Heart left ventricle (tissue), 16 donors: ENCODE data around the gene SMOC2. TPM values are rescaled to one million over a fixed set of nuclear protein-coding genes. Genes with fewer than 3 reads are reported as not detected.

Source experiments
- ATAC-seq, 4 donors: fragments of 200-7000 bp; cut with Tn5 transposase; one replicate each; pipeline ENCODE4 v1.9.1; 2020 to 2022; ENCODE audit warnings: moderate library complexity in 4 of 4, mild to moderate bottlenecking in 3 of 4, moderate number of reproducible peaks in 1 of 4
- DNase-seq, 5 donors: peaks; one replicate each; pipeline ENCODE4 v3.0.0-alpha.2; 2020
- H3K27ac ChIP-seq, 12 donors: fragments of 200-600 bp; sonication (generic) in 4 of 12; one replicate each; pipeline versions ENCODE4 v1.5.0 to v1.8.0; 2016 to 2022; ENCODE audit warnings: mild to moderate bottlenecking in 2 of 12
- H3K27me3 ChIP-seq, 9 donors: fragments of 200-600 bp; sonication (generic) in 2 of 9; one replicate each; pipeline versions ENCODE4 v1.5.1 to v1.8.0; 2016 to 2022; ENCODE audit warnings: mild to moderate bottlenecking in 3 of 9
- H3K36me3 ChIP-seq, 9 donors: fragments of 200-600 bp; sonication (generic) in 2 of 9; one replicate each; pipeline versions ENCODE4 v1.5.0 to v1.8.0; 2018 to 2022; ENCODE audit warnings: mild to moderate bottlenecking in 2 of 9
- H3K4me1 ChIP-seq, 12 donors: fragments of 200-600 bp; sonication (generic) in 4 of 12; one replicate each; pipeline versions ENCODE4 v1.5.0 to v1.8.0; 2016 to 2022; ENCODE audit warnings: mild to moderate bottlenecking in 3 of 12
- H3K4me3 ChIP-seq, 12 donors: fragments of 200-600 bp; sonication (generic) in 4 of 12; one replicate each; pipeline versions ENCODE4 v1.5.0 to v1.8.0; 2017 to 2022; ENCODE audit warnings: mild to moderate bottlenecking in 9 of 12, moderate library complexity in 4 of 12
- H3K9me3 ChIP-seq, 12 donors: fragments of 200-600 bp; sonication (generic) in 4 of 12; one replicate each; pipeline versions ENCODE4 v1.5.0 to v1.8.0; 2016 to 2022; ENCODE audit warnings: mild to moderate bottlenecking in 1 of 12
- POLR2A ChIP-seq, 2 donors: fragments of 450-650 bp; IDR thresholded peaks; one replicate each; pipeline ENCODE4 v1.6.1; 2017; ENCODE audit warnings: antibody characterized with exemption in 2 of 2, mild to moderate bottlenecking in 2 of 2, moderate library complexity in 2 of 2
- whole genome bisulfite sequencing, 4 donors: extraction: QIAGEN DNeasy Blood & Tissue Kit in 2 of 4; methylation state at CpG; one replicate each; pipeline versions ENCODE4 v1.1.5 to v1.1.7; 2013 to 2018; 5-methylcytosine and 5-hydroxymethylcytosine counted together
- intact Hi-C, 10 donors: fragments of 100-400 bp; cut with DNase I; formaldehyde crosslinking; loops; one replicate each; pipeline versions ENCODE4 v1.11.1 to v1.14.2; 2022
- polyA plus RNA-seq, 2 donors: library from polyadenylated mRNA; stranded (reverse); fragments of 200-250 nt; gene quantifications; one replicate each; pipeline ENCODE4 v1.2.3, GENCODE V29; 2013
- total RNA-seq, 9 donors: library from RNA; depleted of rRNA in 2 of 9; stranded (reverse); fragments of >200 nt in 2 of 9; fragmentation: NEBNext Ultra II Directional in 3 of 9; extraction: Animal tissue kit (Norgen Biotek cat#: 25700) in 3 of 9; gene quantifications; one replicate each; pipeline versions ENCODE4 v1.1.0 to v1.2.4, GENCODE V29; 2016 to 2023
- TF ChIP-seq, protein P1 (sequence below), 12 donors: fragments of 200-600 bp; sonication (generic) in 4 of 12; IDR thresholded peaks; one replicate each; pipeline versions ENCODE4 v1.5.0 to v1.8.0; 2018 to 2022; ENCODE audit warnings: antibody characterized with exemption in 12 of 12, mild to moderate bottlenecking in 5 of 12
- donor health status: ischemic (EF 13 %, LVEDD 7.1; RV severe dilation, severe dysfunction).
- donor health status: healthy with polysubstance abuse.
- donor health status: DM: no; HTN: yes; CAD: no.
- donor health status: DM: no; HTN: no; CAD: no.
- donor health status: ischemic (EF 25% LVEDD 6.9; RV normal size, moderate dysfunction).
- donor health status: ischemic (EF 25% LVEDD 5.7; RV mildly dilated, moderate dysfunction).
- donor health status: healthy.
- donor health status: DM: yes; HTN: yes; CAD: no.
- donor health status: ischemic (EF 35%, LVEDD 5.7; RV mildly dilated, moderate dysfunction).
- donor health status: nonischemic (EF 11% LVEDD 7.7; RV severe dilation, severe dysfunction).
- donor health status: DM: yes; HTN: yes; CAD: no.
- donor health status: PGD.
- donor health status: ischemic (EF 29% LVEDD 5.4; RV normal size, mild dysfunction).
- donor health status: nonischemic (EF 23%, LVEDD 6.1; RV moderate dilation, normal function).

The SMOC2 gene
- total and polyA plus RNA-seq, 11 donors = 5.9 to 44.2 (median 15.7) TPM

DNA sequence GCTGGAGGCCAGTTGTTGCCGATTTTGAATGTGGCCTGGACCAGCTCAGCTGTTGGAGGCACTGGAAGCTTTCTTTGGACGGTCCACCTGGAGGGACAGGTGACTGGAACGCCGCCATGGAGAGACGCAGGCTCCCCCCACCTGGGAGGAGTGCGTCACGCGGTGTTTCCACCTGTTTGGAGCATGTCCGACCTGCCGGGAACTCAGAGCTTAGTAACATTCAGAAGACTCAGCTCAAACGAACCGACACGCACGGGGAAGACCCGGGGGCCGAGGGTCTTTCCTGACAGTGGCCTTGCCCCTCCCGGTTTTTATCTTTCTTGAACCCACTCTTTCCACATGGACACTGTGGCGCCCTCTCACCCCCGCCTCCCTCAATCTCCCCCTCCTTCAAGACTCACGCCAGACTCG lies 141.6 kb downstream of the SMOC2 start:
- DNase-seq (no peak), ATAC-seq (no peak)
- H3K9me3 ChIP-seq = peaks cover 0 to 5% (median 0%) of the 10 kb centered on the region in 12 donors
- peaks cover 0 to 3% (median 0%) of the 10 kb centered on the region in 9 donors for H3K27me3 ChIP-seq
- TF ChIP-seq, protein P1, sequence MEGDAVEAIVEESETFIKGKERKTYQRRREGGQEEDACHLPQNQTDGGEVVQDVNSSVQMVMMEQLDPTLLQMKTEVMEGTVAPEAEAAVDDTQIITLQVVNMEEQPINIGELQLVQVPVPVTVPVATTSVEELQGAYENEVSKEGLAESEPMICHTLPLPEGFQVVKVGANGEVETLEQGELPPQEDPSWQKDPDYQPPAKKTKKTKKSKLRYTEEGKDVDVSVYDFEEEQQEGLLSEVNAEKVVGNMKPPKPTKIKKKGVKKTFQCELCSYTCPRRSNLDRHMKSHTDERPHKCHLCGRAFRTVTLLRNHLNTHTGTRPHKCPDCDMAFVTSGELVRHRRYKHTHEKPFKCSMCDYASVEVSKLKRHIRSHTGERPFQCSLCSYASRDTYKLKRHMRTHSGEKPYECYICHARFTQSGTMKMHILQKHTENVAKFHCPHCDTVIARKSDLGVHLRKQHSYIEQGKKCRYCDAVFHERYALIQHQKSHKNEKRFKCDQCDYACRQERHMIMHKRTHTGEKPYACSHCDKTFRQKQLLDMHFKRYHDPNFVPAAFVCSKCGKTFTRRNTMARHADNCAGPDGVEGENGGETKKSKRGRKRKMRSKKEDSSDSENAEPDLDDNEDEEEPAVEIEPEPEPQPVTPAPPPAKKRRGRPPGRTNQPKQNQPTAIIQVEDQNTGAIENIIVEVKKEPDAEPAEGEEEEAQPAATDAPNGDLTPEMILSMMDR (IDR thresholded peaks at IDR 0.05) = no peak
- TF ChIP-seq POLR2A (IDR thresholded peaks at IDR 0.05) = no peak
- H3K27ac ChIP-seq = no peak overlapping the region
- intact Hi-C loops = no loop called here
- H3K4me3 ChIP-seq = no peak overlapping the region
- WGBS, 4 donors = 87 to 88% (median 87%) methylated on average over 21 of the region's 21 CpGs
- H3K4me1 ChIP-seq = peaks cover 0 to 11% (median 0%) of the 10 kb centered on the region in 12 donors
- no peaks in the 10 kb centered on the region for H3K36me3 ChIP-seq

GRCh38 chr6:168583126-168583525 lies 142.1 kb downstream of the SMOC2 start:
- Histone ChIP-seq H3K27ac (no peak overlapping the region), H3K4me1 (peaks cover 0 to 6% (median 0%) of the 10 kb centered on the region in 12 donors), H3K36me3 (no peaks in the 10 kb centered on the region), H3K4me3 (no peak overlapping the region), H3K9me3 (peaks cover 0 to 5% (median 0%) of the 10 kb centered on the region in 12 donors), H3K27me3 (peaks cover 0 to 3% (median 0%) of the 10 kb centered on the region in 9 donors)
- no peak for TF ChIP-seq POLR2A (IDR thresholded peaks at IDR 0.05)
- TF ChIP-seq, protein P1 (IDR thresholded peaks at IDR 0.05) = no peak
- WGBS, 4 donors = 76 to 85% (median 80%) methylated on average over 6 of the region's 6 CpGs
- intact Hi-C loops = no loop called here
- ATAC-seq (no peak), DNase-seq (no peak)

GRCh38 chr6:168583821-168584220 lies 142.8 kb downstream of the SMOC2 start:
- Histone ChIP-seq H3K36me3 (no peaks in the 10 kb centered on the region), H3K4me3 (no peak overlapping the region), H3K4me1 (peaks cover 0 to 4% (median 0%) of the 10 kb centered on the region in 12 donors), H3K27ac (peak overlapping the region in 1 of 12 donors; percentile 11), H3K9me3 (peaks cover 0 to 5% (median 0%) of the 10 kb centered on the region in 12 donors), H3K27me3 (peaks cover 0 to 3% (median 0%) of the 10 kb centered on the region in 9 donors)
- no peak for TF ChIP-seq POLR2A (IDR thresholded peaks at IDR 0.05)
- TF ChIP-seq, protein P1 (IDR thresholded peaks at IDR 0.05) = no peak
- intact Hi-C loops = no loop called here
- no peak for DNase-seq
- whole genome bisulfite sequencing, 4 donors = 85 to 90% (median 89%) methylated on average over 9 of the region's 9 CpGs
- peak in 1 of 4 donors; percentile 18 for ATAC-seq

DNA sequence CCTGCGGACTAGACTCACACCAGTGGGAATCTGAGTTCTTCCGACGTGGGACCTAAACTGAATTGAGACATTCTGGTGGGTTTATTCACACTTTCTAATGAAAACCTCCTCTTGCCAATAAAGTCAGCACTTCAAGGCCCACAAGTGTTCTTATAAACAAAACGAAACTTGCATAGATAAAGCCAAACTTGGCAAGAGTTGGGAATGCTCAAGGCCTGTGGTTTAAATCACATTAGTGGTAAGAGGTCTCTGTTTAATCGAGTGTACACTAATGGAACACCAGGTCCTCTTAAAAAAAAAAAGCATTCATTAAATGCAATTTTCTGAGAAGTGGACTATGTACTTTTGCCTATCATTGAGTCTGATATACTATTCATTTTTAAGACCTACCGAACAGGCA lies 143.3 kb downstream of the SMOC2 start:
- ATAC-seq (no peak), DNase-seq (no peak)
- 75 to 78% (median 77%) methylated on average over 6 of the region's 6 CpGs for WGBS, 4 donors
- Histone ChIP-seq H3K9me3 (peaks cover 0 to 5% (median 0%) of the 10 kb centered on the region in 12 donors), H3K27me3 (no peaks in the 10 kb centered on the region), H3K4me1 (peaks cover 0 to 4% (median 0%) of the 10 kb centered on the region in 12 donors), H3K4me3 (no peak overlapping the region), H3K27ac (peak overlapping the region in 1 of 12 donors; percentile 11), H3K36me3 (no peaks in the 10 kb centered on the region)
- no peak for TF ChIP-seq POLR2A (IDR thresholded peaks at IDR 0.05)
- TF ChIP-seq, protein P1 (IDR thresholded peaks at IDR 0.05) = no peak
- intact Hi-C loops = no loop called here
